ENCODE results near the gene SIRPB2. TPM values are rescaled to one million over a fixed set of nuclear protein-coding genes. Genes with fewer than 3 reads are reported as not detected.
A peak's percentile ranks its signal among the peaks of the same experiment; 100 is the strongest.

SIRPB2 gene
- total RNA-seq, 1 donor from 2014 or later = 3.5 TPM

DNA sequence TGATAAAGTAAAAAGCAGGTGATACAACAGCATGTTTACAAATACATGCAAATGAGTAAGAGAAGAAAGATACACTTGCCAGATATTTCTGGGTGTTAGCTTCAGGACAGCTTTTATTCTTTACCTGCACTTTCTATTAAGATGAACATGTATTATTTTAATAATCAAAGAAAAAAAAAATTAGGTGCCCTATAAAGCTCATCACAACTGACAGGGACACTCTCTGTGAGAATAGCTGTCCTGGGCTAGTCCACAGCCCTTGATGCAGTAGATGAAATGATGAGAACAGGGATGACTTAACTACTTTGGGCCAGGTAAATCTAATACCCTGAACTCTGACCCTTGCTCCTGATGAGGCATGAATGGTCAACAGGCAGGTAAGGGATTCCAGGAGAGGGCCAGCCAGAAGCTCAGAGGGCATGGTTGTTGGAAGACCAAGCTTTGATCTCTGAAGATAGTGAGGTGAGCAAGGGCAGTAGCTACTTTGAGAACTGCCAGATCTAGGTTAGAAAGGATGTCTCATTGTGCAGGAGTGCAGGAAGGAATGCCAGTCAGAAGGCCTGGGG, 40.2 kb downstream of the SIRPB2 start:
- intact Hi-C loops (cut with micrococcal nuclease) = no loop called here
- ATAC-seq (no peak), DNase-seq (no peak)

DNA sequence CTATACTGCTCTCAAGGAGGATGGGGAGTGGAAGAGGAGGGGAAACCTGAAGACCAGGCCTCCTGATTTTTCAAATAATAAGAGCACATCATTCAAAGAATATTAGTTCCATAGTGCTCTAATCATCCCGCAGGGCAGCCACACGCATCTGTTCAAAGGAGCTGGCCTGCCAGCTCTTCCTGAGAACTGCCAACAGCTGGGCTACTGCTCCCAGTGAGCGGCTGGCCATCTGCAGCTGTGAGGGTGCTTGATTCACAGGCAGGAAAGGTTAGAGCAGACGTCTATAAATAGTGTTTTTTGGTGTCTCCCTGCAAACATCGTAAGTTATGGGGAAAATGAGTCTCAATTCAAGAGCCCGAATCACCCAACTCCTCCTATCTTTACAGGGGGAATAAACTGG, 41.9 kb downstream of the SIRPB2 start:
- intact Hi-C loops (cut with micrococcal nuclease) = no loop called here
- DNase-seq = no peak
- no peak for ATAC-seq

DNA sequence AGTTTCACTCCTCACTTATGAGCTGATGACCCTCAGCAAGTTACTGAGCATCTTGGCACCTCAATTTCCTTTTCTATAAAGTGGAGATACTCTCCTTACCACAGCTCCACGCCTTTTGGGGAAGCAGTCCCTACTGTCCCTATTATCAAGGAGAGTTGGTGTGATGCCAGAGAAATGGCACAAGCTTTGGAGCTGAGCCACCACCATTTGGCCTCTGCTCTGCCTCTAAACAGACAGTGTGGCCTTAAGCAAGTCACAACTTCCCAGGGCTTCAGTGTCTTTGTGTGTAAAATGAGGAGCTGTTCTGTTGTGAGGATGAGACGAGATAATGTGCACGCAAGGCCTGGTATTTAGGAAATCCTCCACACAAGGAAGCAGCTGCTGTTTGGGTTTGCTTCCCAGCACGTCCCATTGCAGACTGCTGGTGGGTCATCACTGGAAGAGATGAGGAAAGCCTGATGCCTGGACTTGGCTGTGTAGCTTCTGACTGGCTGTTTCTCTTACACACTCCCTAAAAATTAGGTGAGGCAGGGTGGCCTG, 43.1 kb downstream of the SIRPB2 start:
- DNase-seq = no peak
- intact Hi-C loops (cut with micrococcal nuclease) = no loop called here
- peak; percentile 68 for ATAC-seq

DNA sequence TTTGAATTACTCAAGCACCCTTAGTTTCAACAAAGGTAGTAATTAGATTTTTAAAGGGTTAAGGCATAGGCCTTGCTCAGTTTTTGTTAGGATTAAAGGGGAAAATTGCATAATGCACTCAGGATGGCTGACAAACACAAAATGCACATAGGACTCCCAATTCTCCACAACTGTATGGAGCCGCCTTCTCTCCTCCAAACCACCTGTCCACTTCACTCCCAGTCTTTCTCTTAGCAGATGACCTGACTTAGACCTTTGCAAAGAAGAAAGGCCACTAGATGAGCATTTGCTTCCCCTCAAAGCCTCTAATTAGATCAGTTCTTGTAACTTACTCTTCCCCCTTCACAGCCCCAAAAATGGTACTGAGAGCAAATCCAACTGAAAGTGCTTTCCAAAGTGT, 44.7 kb downstream of the SIRPB2 start:
- intact Hi-C loops (cut with micrococcal nuclease) = no loop called here
- no peak for DNase-seq
- ATAC-seq = no peak

DNA sequence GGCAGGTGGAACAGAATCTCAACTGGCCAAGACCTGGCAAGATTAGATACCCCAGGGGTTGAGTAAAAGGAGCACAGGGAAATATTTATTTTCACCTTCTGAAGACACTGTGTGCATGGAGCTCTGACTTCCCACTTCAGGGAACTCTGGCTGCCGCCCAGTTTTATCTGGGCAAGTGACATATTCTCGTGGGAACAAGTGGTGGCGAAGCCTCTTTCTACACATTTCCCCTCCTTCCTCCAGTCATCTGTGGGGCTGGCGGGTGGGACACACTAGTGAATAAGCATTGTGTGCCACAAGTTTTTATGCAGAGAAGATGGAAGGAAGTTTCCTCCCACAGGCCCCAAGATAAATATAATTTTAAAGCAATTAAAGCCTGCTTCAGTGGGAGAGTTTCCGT, 48.1 kb downstream of the SIRPB2 start:
- DNase-seq = no peak

DNA sequence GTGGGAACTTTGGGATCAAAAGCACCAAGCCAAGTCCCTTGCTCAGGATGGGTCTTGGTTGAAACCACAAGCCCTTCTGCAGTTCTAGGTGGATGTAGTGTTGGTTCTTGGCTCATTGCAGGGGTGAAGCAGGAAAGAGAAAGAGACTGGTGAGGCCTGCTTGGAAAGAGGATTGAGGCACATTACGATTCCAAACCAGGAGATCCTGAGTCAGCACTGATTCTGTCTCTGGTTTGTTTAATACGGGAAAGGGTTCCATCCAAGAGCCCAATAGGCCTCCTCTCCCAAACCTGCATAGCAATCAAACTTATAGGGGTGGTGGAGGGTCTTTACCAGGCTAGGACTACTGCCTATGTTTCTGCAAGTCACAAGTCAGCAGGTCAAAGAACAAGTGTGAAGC, 48.9 kb downstream of the SIRPB2 start:
- DNase-seq = no peak
- ATAC-seq = no peak
- intact Hi-C loops (cut with micrococcal nuclease) = no loop called here

More for the DNA sequence above, 48.1 kb downstream of the SIRPB2 start:
- intact Hi-C loops (cut with micrococcal nuclease) = no loop called here
- ATAC-seq = peak; percentile 33

DNA sequence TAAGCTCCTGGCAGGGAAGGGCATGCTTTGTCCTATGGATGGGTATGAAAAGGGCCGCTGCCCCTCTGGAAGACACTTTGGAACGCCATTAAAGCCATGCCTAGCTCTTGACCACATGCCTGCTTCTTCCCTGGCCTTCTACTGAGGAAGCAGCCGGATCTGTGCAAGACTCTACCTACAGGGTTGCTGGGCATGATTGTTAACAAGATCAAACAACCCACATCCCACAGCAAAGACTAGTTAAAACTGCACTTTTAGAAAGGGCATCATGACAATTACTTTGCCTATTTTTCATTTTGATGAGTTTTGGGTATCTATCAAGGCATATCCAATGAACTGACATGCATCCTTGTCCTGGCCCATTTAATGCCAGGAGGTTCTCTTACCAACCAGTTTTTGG, 50.1 kb downstream of the SIRPB2 start:
- DNase-seq = no peak
- intact Hi-C loops (cut with micrococcal nuclease) = no loop called here
- ATAC-seq = no peak

DNA sequence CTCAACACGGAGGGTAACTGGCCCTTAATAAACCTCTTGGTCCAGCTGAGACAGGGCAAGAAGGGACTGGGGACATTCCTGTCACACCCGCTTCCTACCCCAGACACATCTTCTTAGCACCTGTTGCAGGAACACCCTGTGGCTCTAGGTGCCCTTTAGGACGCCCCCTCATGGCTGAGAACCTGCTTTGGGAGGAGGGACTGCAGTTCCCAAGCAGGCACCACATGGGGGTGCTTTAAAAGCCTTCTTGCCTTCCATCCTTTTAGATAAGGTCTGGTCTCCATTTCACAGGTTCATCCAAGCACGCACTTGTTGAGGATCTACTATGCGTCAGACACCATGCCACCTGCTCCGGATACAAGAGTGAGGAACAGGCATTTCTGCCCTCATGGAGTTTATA, 51.2 kb downstream of the SIRPB2 start:
- ATAC-seq (no peak), DNase-seq (no peak)
- intact Hi-C loops (cut with micrococcal nuclease) = no loop called here

DNA sequence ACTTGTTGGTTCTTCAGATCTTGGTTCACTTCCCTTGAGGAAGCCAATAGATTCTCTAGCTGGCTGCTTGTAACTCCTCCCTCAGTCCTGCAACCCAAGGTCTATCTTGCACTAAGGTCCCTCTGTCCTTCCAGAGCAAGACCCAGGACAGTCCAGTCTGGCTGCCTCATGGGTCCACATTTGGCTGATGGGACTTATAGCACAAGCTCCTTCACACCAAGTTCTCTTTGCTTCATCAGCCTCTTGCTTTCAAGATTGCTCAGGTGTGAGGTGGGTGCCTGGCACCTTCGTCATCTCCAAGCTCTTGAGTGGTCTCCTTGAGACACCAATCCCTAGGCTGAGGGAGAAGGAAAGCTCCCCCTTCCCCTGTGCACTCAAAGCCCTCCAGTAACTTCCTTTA, 52.9 kb downstream of the SIRPB2 start:
- no peak for DNase-seq
- intact Hi-C loops (cut with micrococcal nuclease) = no loop called here
- no peak for ATAC-seq

DNA sequence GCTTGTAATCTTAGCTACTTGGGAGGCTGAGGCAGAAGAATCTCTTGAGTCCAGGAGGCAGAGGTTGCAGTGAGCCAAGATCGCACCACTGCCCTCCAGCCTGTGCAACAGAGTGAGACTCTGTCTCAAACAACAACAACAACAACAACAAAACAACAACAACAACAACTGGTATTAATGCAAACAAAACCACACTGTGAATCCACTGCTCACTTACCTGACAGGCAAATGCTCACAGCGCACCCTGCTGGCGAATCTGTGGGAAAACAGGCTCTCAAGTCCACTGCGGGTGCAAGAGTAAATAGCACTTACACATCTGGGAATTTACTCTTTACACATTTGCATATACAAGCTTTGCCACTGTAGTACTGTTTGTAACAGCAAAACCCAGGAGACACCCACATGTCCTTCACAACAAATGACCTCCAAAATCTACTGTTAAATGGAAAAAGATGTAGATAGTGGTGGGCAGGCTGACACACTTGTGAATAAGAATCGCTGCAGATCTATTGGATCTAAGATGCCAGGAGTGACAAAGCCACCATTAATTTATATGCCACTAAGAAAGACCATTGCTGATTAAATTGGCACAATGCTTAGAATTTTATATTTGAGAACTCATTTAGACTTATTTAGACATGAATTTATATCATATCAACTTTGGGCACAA, 53.9 kb downstream of the SIRPB2 start:
- intact Hi-C loops (cut with micrococcal nuclease) = loop anchor here (2.0 kb wide), 1 partner anchor 125 kb away; no protein-coding TSS in a partner anchor
- DNase-seq (peak; percentile 74), ATAC-seq (peak; percentile 78)

DNA sequence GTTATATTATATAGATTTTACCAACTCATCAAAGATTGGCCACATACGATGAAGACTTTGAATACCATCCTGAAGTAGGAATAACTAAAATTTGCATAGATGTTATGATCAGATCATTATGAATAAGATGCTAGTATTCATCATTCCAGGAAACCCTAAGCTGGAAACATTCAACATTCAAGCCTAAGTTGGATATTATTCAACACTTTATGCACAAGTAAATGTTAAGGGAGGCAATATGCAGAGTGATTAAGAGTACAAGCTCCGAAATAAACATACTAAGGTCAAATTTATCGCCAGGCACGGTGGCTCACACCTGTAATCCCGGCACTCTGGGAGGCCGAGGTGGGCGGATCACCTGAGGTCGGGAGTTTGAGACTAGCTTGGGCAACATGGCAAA, 55.0 kb downstream of the SIRPB2 start:
- intact Hi-C loops (cut with micrococcal nuclease) = loop anchor here (2.0 kb wide), 1 partner anchor 123 kb away; no protein-coding TSS in a partner anchor
- DNase-seq (no peak), ATAC-seq (no peak)

DNA sequence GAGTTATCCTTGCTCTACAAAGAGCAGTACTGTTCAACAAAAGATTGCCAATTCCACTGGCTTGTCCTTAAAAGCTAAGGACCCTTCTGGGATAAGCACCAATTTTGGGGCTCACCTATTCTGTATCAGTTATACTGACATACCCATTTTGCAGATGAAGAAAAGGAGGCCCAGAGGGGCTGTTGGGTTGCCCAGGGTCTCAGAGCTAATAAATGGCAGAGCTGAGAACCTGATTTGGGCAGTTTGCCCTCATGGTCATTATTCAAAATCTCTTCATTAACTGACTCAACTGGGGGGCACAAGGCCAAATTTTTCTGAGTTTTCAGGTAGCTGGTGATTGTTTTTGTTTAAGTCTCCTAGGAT, 55.9 kb downstream of the SIRPB2 start:
- ATAC-seq (no peak), DNase-seq (no peak)
- intact Hi-C loops (cut with micrococcal nuclease) = no loop called here

DNA sequence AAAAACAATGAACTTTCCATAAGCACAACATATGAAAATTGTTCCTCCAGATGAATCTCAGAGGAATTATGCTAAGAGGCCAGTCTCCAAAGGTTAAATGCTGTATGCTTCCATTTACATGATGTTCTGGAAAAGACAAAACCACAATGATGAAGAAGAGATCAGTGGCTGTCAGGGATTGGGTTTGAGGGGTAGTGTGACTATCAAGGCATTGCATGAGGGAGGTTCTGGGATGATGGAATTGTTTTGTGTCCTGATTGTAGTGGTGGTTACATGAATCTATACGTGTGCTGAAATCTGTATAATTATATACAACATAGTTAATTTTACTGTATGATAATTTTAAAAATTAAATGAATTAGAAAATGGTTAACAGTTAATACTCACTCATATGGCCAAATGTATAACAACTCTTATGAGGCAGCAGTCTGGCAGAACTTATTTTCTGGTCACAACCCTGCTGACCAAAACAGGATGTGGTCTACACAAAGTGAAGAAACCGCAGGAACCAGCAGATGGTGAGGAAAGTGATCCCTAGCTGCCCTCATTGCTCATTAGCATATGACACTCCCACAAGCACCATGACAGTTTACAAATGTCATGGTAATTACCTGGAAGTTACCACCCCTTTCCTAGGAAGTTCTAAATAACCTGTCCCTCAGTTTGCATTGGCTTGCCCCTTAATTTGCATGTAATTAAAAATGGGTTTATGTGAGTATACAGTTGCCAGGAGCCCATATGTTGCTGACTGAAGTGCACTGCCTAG, 56.5 kb downstream of the SIRPB2 start:
- DNase-seq (no peak), ATAC-seq (peak; percentile 56)
- intact Hi-C loops (cut with micrococcal nuclease) = no loop called here

DNA sequence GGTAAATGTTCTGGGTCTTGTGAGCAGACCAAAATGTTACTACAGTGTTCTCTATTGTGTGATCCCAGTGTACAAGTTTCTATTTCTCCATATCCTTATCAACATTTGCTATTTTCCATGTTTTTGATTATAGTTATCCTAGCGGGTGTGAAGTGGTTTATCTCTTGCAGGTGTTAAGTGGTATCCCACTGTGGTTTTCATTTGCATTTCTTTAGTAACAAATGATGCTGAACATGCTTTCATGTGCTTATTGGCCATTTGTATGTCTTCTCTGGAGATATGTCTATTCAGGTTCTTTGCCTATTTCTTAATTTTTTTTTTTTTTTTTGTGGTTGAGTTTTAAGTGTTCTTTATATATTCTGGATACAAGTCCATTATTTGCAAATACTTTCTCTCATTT, 60.1 kb downstream of the SIRPB2 start:
- intact Hi-C loops (cut with micrococcal nuclease) = no loop called here
- DNase-seq (no peak), ATAC-seq (no peak)

DNA sequence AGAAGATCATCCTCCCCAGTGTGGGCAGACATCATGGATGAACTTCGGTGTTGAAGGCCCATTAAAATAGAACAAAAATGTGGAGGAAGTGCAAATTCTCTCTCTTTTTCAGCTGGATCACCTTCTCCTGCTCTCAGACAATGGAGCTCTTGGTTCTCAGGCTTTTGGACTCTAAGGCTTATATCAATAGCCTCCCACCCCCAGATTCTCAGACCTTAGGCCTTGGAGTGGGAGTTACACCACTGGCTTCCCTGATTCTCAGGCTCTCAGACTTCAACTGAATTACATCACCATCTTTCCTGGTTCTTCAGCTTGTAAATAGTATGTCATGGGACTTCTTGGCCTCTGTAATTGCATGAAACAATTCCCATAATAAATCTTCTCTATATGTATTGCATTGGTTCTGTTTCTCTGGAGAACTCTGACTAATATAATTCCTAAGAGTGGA, 61.2 kb downstream of the SIRPB2 start:
- ATAC-seq (no peak), DNase-seq (no peak)
- intact Hi-C loops (cut with micrococcal nuclease) = no loop called here

DNA sequence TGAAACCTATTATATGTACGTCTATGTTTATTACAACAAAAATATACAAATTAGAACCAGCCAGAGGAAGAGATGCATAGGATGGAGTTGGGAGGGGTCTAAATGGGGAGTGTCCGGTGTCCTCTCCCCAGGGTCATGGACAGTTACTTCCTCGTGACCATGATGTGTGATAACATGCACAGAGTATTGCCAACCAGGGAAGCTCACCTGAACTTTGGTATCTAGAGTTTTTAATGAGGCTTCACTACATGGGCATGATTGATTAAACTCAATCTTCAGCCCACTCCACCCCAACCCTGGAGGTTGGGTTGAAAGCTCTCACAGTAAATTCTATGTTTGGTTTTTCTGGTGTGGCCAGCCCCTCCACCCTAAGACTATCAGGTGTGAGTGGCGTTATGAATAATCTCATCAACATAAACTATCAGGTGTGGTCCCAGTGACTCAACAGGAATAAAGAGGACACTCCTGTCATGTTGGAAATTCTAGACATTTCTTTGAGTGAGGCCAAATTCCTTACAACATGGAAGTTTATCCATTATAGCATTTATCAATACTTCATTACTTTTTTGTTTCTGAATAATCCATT, 62.0 kb downstream of the SIRPB2 start:
- DNase-seq = no peak
- intact Hi-C loops (cut with micrococcal nuclease) = no loop called here
- no peak for ATAC-seq

DNA sequence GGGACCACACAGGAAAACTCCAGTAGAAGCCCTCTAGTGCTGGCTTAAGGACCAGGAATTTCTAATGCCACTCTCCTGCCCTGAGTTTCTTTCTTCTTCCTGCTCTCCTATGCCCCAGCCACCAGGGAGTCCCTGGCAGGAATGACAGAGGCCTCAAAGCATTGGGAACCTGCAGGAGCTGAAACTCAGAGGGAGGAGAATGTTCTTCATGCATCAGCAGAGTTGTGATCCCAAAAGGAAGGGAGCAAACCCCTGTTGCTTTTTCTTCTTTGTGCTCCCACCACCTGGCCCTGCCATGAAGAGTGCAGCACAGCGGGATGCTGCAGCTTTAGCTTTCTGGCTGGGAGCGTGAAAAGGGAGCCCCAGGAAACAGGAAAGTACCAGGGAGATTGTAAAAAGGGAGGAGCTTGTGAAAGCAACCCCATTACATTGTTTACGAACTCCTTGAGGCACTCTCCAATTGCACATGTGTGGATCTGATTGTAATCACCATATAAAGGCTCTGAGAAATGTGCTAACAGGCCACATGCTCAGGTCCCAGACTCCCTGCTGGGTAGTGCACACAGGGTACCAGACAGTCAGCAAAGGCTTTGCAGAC, 63.7 kb downstream of the SIRPB2 start:
- intact Hi-C loops (cut with micrococcal nuclease) = no loop called here
- no peak for DNase-seq
- ATAC-seq = no peak

DNA sequence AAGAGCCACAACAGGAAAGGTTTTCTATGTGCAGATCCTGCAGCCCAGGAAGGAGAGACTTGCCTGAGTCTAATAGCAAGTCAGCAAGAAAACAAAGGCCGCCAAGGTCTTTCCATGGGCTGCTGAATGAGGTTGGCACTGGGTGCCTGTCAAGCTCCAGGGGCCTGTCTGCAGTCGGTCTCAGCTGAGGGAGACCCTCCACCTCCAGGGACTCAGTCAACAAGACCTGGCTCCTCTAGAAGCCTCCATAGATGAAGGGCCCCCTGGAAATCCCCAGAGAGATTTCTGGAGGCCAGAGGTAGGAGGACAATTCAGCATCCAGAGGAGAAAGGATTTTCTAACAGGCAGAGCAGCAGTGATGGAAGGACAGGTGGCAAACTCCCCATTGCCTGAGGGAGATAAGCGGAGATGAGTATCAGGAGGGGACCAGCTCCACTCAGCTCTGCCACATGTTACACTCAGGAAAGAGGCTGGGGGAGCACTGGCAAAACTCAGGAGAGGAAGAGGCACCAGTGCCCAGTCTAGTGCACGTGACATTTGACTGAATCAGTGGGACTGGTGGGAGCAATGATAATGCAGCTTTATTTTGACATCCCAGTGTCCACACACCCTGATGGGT, 64.9 kb downstream of the SIRPB2 start:
- DNase-seq (no peak), ATAC-seq (no peak)
- intact Hi-C loops (cut with micrococcal nuclease) = no loop called here

Measured in left ventricle myocardium superior (tissue), 1 donor.